ENCODE results near the gene EDC4. TPM values are rescaled to one million over a fixed set of nuclear protein-coding genes. Genes with fewer than 3 reads are reported as not detected.

Gene EDC4
- total and polyA plus RNA-seq, 2 of the 13 experiments (the other 11 are each of a cell fraction or from before 2014, with no cell fraction given): 51.4 to 59.1 TPM

DNA sequence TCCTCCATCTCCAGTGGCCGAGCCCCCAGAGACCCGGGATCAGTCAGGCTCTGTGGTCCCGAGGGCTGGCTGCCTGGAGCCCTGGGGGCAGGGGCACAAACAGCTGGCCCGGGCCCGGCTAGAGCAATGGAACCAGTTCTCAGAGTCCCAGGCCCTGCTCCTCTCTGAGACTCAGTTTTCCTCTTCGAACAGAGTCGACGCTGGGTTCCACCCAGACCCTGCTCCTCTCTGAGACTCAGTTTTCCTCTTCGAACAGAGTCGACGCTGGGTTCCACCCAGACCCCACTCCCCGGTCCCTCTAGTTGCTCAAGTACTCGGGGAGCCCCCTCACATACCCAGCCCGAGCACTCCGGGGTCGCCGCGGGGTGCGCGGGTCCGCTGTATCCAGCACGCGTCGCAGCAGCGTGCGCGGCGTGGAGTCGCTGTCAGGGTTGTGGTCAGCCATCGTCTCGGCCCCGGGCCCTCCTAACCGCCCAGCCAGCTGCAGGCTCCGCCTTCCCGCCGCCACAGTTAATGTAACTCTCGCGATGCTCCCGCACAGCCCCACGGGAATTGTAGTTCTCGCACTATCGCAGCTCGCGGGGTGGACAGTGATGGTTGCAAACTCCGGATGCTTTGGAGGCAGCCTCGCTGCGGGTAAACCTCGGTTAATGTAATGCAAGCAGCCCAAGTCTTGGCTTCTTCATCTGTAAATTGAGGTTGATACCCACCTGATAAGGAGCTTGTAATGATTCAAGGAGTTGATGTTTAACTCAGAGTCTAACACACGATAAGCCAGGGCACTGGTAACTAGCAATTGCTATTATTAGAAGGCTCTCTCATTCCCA is 39.2 kb upstream of the EDC4 start (continued):
- TF ChIP-seq ZNF598 (CRISPR knock-in tag; IDR thresholded peaks at IDR 0.05; ENCODE audit: borderline replicate concordance): no peak
- TF ChIP-seq TBX2 (CRISPR knock-in tag; IDR thresholded peaks at IDR 0.05; ENCODE audit: borderline replicate concordance): peak; percentile 81; the same call in 1 of the 2 replicates
- TF ChIP-seq ZNF883 (CRISPR knock-in tag; IDR thresholded peaks at IDR 0.05; ENCODE audit: not compliant biosample characterization): no peak
- peak; percentile 66; the same call in 1 of the 2 replicates for TF ChIP-seq TSC22D2 (CRISPR knock-in tag; IDR thresholded peaks at IDR 0.05; ENCODE audit: borderline replicate concordance)
- no peak for TF ChIP-seq HNF4A (CRISPR knock-in tag; IDR thresholded peaks at IDR 0.05)
- TF ChIP-seq ZNF777 (CRISPR knock-in tag; IDR thresholded peaks at IDR 0.05): peak; percentile 80
- peak; percentile 59; the same call in 1 of the 2 replicates for TF ChIP-seq ZNF780A (CRISPR knock-in tag; IDR thresholded peaks at IDR 0.05)
- peak; percentile 62; the same call in 1 of the 2 replicates for TF ChIP-seq ZMYM4 (CRISPR knock-in tag; IDR thresholded peaks at IDR 0.05)
- peak; percentile 37; the same call in 1 of the 2 replicates for TF ChIP-seq ZNF44 (CRISPR knock-in tag; IDR thresholded peaks at IDR 0.05)
- TF ChIP-seq, protein P1, sequence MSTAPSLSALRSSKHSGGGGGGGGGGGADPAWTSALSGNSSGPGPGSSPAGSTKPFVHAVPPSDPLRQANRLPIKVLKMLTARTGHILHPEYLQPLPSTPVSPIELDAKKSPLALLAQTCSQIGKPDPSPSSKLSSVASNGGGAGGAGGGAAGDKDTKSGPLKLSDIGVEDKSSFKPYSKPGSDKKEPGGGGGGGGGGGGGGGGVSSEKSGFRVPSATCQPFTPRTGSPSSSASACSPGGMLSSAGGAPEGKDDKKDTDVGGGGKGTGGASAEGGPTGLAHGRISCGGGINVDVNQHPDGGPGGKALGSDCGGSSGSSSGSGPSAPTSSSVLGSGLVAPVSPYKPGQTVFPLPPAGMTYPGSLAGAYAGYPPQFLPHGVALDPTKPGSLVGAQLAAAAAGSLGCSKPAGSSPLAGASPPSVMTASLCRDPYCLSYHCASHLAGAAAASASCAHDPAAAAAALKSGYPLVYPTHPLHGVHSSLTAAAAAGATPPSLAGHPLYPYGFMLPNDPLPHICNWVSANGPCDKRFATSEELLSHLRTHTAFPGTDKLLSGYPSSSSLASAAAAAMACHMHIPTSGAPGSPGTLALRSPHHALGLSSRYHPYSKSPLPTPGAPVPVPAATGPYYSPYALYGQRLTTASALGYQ (CRISPR knock-in tag; IDR thresholded peaks at IDR 0.05): no peak
- TF ChIP-seq ZNF501 (CRISPR knock-in tag; IDR thresholded peaks at IDR 0.05): peak; percentile 93
- no peak; the same call in 1 of the 2 replicates for TF ChIP-seq NPAS2 (CRISPR knock-in tag; IDR thresholded peaks at IDR 0.05; ENCODE audit: borderline replicate concordance)
- TF ChIP-seq AKAP8 (CRISPR knock-in tag; IDR thresholded peaks at IDR 0.05): peak; percentile 81; the same call in 1 of the 2 replicates
- TF ChIP-seq ZNF101 (CRISPR knock-in tag; IDR thresholded peaks at IDR 0.05; ENCODE audit: borderline replicate concordance, low read depth): no peak
- TF ChIP-seq KLF12 (CRISPR knock-in tag; IDR thresholded peaks at IDR 0.05; ENCODE audit: borderline replicate concordance): peak; percentile 49; the same call in 1 of the 2 replicates
- TF ChIP-seq ZBTB3 (CRISPR knock-in tag; IDR thresholded peaks at IDR 0.05; ENCODE audit: borderline replicate concordance, low read depth): no peak
- TF ChIP-seq KAT8 (CRISPR knock-in tag; IDR thresholded peaks at IDR 0.05): peak; percentile 93
- TF ChIP-seq ZEB1 (IDR thresholded peaks at IDR 0.05; ENCODE audit: insufficient replicate concordance, low read depth): peak; percentile 23
- TF ChIP-seq JARID2 (CRISPR knock-in tag; IDR thresholded peaks at IDR 0.05; ENCODE audit: insufficient replicate concordance): peak; percentile 97
- TF ChIP-seq, protein P2, sequence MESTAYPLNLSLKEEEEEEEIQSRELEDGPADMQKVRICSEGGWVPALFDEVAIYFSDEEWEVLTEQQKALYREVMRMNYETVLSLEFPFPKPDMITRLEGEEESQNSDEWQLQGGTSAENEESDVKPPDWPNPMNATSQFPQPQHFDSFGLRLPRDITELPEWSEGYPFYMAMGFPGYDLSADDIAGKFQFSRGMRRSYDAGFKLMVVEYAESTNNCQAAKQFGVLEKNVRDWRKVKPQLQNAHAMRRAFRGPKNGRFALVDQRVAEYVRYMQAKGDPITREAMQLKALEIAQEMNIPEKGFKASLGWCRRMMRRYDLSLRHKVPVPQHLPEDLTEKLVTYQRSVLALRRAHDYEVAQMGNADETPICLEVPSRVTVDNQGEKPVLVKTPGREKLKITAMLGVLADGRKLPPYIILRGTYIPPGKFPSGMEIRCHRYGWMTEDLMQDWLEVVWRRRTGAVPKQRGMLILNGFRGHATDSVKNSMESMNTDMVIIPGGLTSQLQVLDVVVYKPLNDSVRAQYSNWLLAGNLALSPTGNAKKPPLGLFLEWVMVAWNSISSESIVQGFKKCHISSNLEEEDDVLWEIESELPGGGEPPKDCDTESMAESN (CRISPR knock-in tag; conservative IDR thresholded peaks at IDR 0.05): peak; percentile 90; the same call in 1 of the 2 replicates
- TF ChIP-seq BHLHE40 (IDR thresholded peaks at IDR 0.05; ENCODE audit: low read length): peak; percentile 7; the same call in 1 of the 2 replicates
- TF ChIP-seq PITX1 (CRISPR knock-in tag; IDR thresholded peaks at IDR 0.05): peak; percentile 80
- no peak for TF ChIP-seq ZNF296 (CRISPR knock-in tag; conservative IDR thresholded peaks at IDR 0.05)
- peak; percentile 65; the same call in 1 of the 2 replicates for TF ChIP-seq ZNF746 (CRISPR knock-in tag; IDR thresholded peaks at IDR 0.05)
- TF ChIP-seq, protein P3, sequence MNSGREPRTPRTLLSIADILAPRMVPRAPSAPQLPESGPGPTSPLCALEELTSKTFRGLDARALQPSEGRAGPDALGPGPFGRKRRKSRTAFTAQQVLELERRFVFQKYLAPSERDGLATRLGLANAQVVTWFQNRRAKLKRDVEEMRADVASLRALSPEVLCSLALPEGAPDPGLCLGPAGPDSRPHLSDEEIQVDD (CRISPR knock-in tag; IDR thresholded peaks at IDR 0.05; ENCODE audit: borderline replicate concordance): peak; percentile 81
- TF ChIP-seq ZMAT3 (CRISPR knock-in tag; conservative IDR thresholded peaks at IDR 0.05): peak; percentile 59; the same call in 1 of the 2 replicates
